ENCODE measurements around the gene PET100.

Gene PET100

GRCh38 chr19:7645163-7645562 lies 15.6 kb downstream of the PET100 start:
- no peak for TF ChIP-seq CTCF (IDR thresholded peaks at IDR 0.05; ENCODE audit: control insufficient read depth, extremely low read depth, insufficient read depth)
- no peak overlapping the region for H3K4me3 ChIP-seq (ENCODE audit: low read depth, low read length)
- DNase-seq (ENCODE audit: low read depth), result no peak

- no peak for TF ChIP-seq CTCF (IDR thresholded peaks at IDR 0.05; ENCODE audit: control insufficient read depth, extremely low read depth, insufficient read depth)
- H3K4me3 ChIP-seq (ENCODE audit: low read depth, low read length), result no peak overlapping the region
- no peak for DNase-seq (ENCODE audit: low read depth)
These were observed 16.2 kb downstream of the PET100 start for GRCh38 chr19:7645656-7646425.

- TF ChIP-seq CTCF (IDR thresholded peaks at IDR 0.05; ENCODE audit: control insufficient read depth, extremely low read depth, insufficient read depth), result no peak
- DNase-seq (ENCODE audit: low read depth), result no peak
- no peak overlapping the region for H3K4me3 ChIP-seq (ENCODE audit: low read depth, low read length)
These were observed 16.8 kb downstream of the PET100 start for GRCh38 chr19:7646426-7646700.

GRCh38 chr19:7647156-7647555 lies 17.6 kb downstream of the PET100 start:
- H3K4me3 ChIP-seq (ENCODE audit: low read depth, low read length), result no peak overlapping the region
- no peak for TF ChIP-seq CTCF (IDR thresholded peaks at IDR 0.05; ENCODE audit: control insufficient read depth, extremely low read depth, insufficient read depth)
- no peak for DNase-seq (ENCODE audit: low read depth)

- no peak overlapping the region for H3K4me3 ChIP-seq (ENCODE audit: low read depth, low read length)
- no peak for DNase-seq (ENCODE audit: low read depth)
- no peak for TF ChIP-seq CTCF (IDR thresholded peaks at IDR 0.05; ENCODE audit: control insufficient read depth, extremely low read depth, insufficient read depth)
These were observed 18.8 kb downstream of the PET100 start for GRCh38 chr19:7648265-7649014.

GRCh38 chr19:7650148-7650547 lies 20.6 kb downstream of the PET100 start:
- TF ChIP-seq CTCF (IDR thresholded peaks at IDR 0.05; ENCODE audit: control insufficient read depth, extremely low read depth, insufficient read depth), result no peak
- no peak overlapping the region for H3K4me3 ChIP-seq (ENCODE audit: low read depth, low read length)
- DNase-seq (ENCODE audit: low read depth), result no peak
